LNCAP (cell line): Measurements from ENCODE around the gene ABHD2.
A peak's percentile ranks its signal among the peaks of the same experiment; 100 is the strongest.

ENCODE experiments used
- CTCF ChIP-seq: fragments of 450-650 bp; IDR thresholded peaks from 2 replicates; pipeline ENCODE4 v1.5.1; 2017; ENCODE audit warnings: mild to moderate bottlenecking

ABHD2 gene

GRCh38 chr15:89089316-89090230 is 1.3 kb downstream of the ABHD2 start:
- no peak for TF ChIP-seq CTCF

- TF ChIP-seq CTCF: peak; percentile 12; the same call in 1 of the 2 replicates
Measured at GRCh38 chr15:89090791-89091626, 2.8 kb downstream of the ABHD2 start.

DNA sequence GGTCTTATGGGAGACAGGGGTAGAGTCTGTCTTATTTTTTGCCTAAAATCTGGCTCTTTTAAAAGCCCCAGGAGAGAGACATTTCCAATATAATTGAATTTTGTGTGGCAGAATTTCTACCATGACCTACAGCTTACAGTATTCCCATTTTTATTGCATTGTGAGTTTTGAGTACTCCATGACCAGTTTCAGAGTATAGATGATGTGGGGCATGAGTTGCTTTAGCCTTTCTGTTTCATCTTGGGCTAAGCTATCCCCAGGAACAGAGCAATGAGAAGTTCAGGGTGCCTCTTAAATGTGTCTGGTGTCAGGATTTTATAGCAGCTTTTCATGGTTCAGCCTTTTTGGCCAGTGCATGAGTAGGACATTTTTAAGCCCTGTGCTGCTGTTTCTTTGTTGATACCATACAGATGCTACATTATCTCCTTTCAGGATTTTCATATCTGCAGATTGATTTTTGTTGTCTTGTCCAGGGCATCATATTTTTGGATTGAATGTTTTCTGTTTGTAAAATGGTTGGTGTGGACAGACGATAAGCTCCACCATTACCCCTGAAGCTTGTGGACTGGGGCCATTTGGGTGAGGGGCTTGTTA is 3.5 kb downstream of the ABHD2 start:
- no peak for TF ChIP-seq CTCF

GRCh38 chr15:89093509-89093908 is 5.3 kb downstream of the ABHD2 start:
- TF ChIP-seq CTCF: no peak

GRCh38 chr15:89095073-89095472 is 6.8 kb downstream of the ABHD2 start:
- no peak for TF ChIP-seq CTCF

DNA sequence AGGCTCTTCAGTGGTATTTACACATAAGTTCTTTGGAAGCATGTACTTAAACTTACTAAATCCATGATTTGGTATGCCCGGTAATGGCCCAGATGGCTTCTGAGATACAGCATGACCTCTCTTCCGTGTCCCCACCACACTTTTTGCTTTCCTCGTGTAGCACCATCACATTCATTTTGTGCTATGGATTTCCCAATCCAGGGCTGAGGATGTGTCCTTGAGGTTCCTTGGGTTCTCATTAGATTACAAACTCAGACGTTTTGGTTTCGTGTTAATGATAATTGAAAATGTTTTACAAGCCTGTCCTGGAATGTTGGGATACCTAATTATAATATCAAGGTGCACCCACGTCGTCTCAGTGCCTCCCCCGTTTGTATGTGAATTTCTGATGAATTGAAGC is 7.3 kb downstream of the ABHD2 start:
- TF ChIP-seq CTCF: no peak

GRCh38 chr15:89096664-89097063 is 8.4 kb downstream of the ABHD2 start:
- TF ChIP-seq CTCF: no peak
